Measurements from ENCODE around the gene EPB41L4A. TPM values are rescaled to one million over a fixed set of nuclear protein-coding genes. Genes with fewer than 3 reads are reported as not detected.

Gene EPB41L4A
- total RNA-seq, 1 experiment from 2014 or later = 5.2 TPM

- no peak for TF ChIP-seq CTCF (IDR thresholded peaks at IDR 0.05)
- TF ChIP-seq ZNF532 (CRISPR knock-in tag; IDR thresholded peaks at IDR 0.05; ENCODE audit: borderline replicate concordance) = no peak
- no peak for TF ChIP-seq ATF3 (CRISPR knock-in tag; conservative IDR thresholded peaks at IDR 0.05)
- TF ChIP-seq ATF6 (CRISPR knock-in tag; IDR thresholded peaks at IDR 0.05) = no peak
- TF ChIP-seq ZNF232 (CRISPR knock-in tag; IDR thresholded peaks at IDR 0.05) = no peak
Observed at GRCh38 chr5:112125903-112126302, 293.2 kb downstream of the EPB41L4A start (continued).

GRCh38 chr5:112124788-112125187, 294.3 kb downstream of the EPB41L4A start:
- no peak overlapping the region for H3K27ac Mint-ChIP-seq
- ATAC-seq (no peak), DNase-seq (ENCODE audit: low spot score) (no peak)
- no peaks in the 10 kb centered on the region for H3K27me3 Mint-ChIP-seq (ENCODE audit: low read depth)
- no peaks in the 10 kb centered on the region for H3K36me3 Mint-ChIP-seq
- no peak for TF ChIP-seq GTF2I (CRISPR knock-in tag; conservative IDR thresholded peaks at IDR 0.05)
- no peak for TF ChIP-seq USF2 (CRISPR knock-in tag; IDR thresholded peaks at IDR 0.05)
- TF ChIP-seq E2F4 (CRISPR knock-in tag; IDR thresholded peaks at IDR 0.05; ENCODE audit: borderline replicate concordance, low read depth) = no peak
- TF ChIP-seq IRF2 (CRISPR knock-in tag; IDR thresholded peaks at IDR 0.05; ENCODE audit: borderline replicate concordance, low read depth) = no peak
- TF ChIP-seq ZNF423 (CRISPR knock-in tag; IDR thresholded peaks at IDR 0.05) = no peak
- CTCF ChIA-PET = no interaction called here
- no peaks in the 10 kb centered on the region for H3K9me3 Mint-ChIP-seq
- POLR2A ChIA-PET = no interaction called here
- no peak overlapping the region for H3K4me3 Mint-ChIP-seq
- H3K4me1 Mint-ChIP-seq = peaks cover 3% of the 10 kb centered on the region; the same call in 1 of the 2 replicates

- DNase-seq (ENCODE audit: low spot score) = no peak
- POLR2A ChIA-PET = no interaction called here
- H3K4me3 Mint-ChIP-seq = no peak overlapping the region
- no peaks in the 10 kb centered on the region for H3K36me3 Mint-ChIP-seq
- no peak for ATAC-seq
- H3K27me3 Mint-ChIP-seq (ENCODE audit: low read depth) = no peaks in the 10 kb centered on the region
- CTCF ChIA-PET = no interaction called here
- H3K27ac Mint-ChIP-seq = no peak overlapping the region
- H3K9me3 Mint-ChIP-seq = no peaks in the 10 kb centered on the region
- H3K4me1 Mint-ChIP-seq = peaks cover 3% of the 10 kb centered on the region; the same call in 1 of the 2 replicates
- TF ChIP-seq MYBL2 (CRISPR knock-in tag; IDR thresholded peaks at IDR 0.05) (no peak), TEAD4 (CRISPR knock-in tag; IDR thresholded peaks at IDR 0.05) (no peak), NFE2L1 (CRISPR knock-in tag; IDR thresholded peaks at IDR 0.05) (no peak), GABPB1 (CRISPR knock-in tag; IDR thresholded peaks at IDR 0.05) (no peak), ZNF138 (CRISPR knock-in tag; conservative IDR thresholded peaks at IDR 0.05) (no peak), NFYB (CRISPR knock-in tag; conservative IDR thresholded peaks at IDR 0.05; ENCODE audit: low read depth) (no peak), MAX (CRISPR knock-in tag; IDR thresholded peaks at IDR 0.05) (no peak), NR1H2 (CRISPR knock-in tag; IDR thresholded peaks at IDR 0.05) (no peak), ZSCAN18 (CRISPR knock-in tag; IDR thresholded peaks at IDR 0.05) (no peak), PRRX2 (CRISPR knock-in tag; IDR thresholded peaks at IDR 0.05) (no peak), FOXJ3 (CRISPR knock-in tag; IDR thresholded peaks at IDR 0.05; ENCODE audit: borderline replicate concordance) (no peak)
Observed at GRCh38 chr5:112123086-112123485, 296.0 kb downstream of the EPB41L4A start.
